Measurements from ENCODE around the gene BOK.
"Not testable (repeated sequence)": the region's sequence is repeated elsewhere in the genome, so short reads cannot be mapped to it uniquely, and the experiment has no call there.

The BOK gene

GRCh38 chr2:241572915-241573651 lies 14.5 kb downstream of the BOK start:
- DNase-seq: not testable (repeated sequence)

- no peak for DNase-seq
Observed at GRCh38 chr2:241573741-241574140, 15.2 kb downstream of the BOK start.

- DNase-seq: no peak
Observed at GRCh38 chr2:241574911-241575623, 16.5 kb downstream of the BOK start.

- no peak for DNase-seq
Observed at GRCh38 chr2:241575624-241576292, 17.2 kb downstream of the BOK start.

GRCh38 chr2:241576293-241576654 lies 17.7 kb downstream of the BOK start:
- DNase-seq: no peak

- DNase-seq: peak; percentile 66
Observed at GRCh38 chr2:241577413-241578122, 19.0 kb downstream of the BOK start.

- DNase-seq: no peak
Observed at GRCh38 chr2:241579281-241579680, 20.7 kb downstream of the BOK start.

GRCh38 chr2:241582328-241582727 lies 23.8 kb downstream of the BOK start:
- no peak for DNase-seq

- no peak for DNase-seq
Observed at GRCh38 chr2:241582806-241583205, 24.3 kb downstream of the BOK start.

GRCh38 chr2:241584436-241584835 lies 25.9 kb downstream of the BOK start:
- peak; percentile 65 for DNase-seq

- no peak for DNase-seq
Observed at GRCh38 chr2:241586564-241587264, 28.2 kb downstream of the BOK start.

GRCh38 chr2:241589863-241590262 lies 31.3 kb downstream of the BOK start:
- DNase-seq: not testable (repeated sequence)

- DNase-seq: not testable (repeated sequence)
Observed at GRCh38 chr2:241590496-241591455, 32.2 kb downstream of the BOK start.

- no peak for DNase-seq
Observed at GRCh38 chr2:241592126-241592845, 33.7 kb downstream of the BOK start.

GRCh38 chr2:241593271-241593670 lies 34.7 kb downstream of the BOK start:
- no peak for DNase-seq

- DNase-seq: no peak
Observed at GRCh38 chr2:241595600-241596140, 37.1 kb downstream of the BOK start.

- no peak for DNase-seq
Observed at GRCh38 chr2:241597561-241597960, 39.0 kb downstream of the BOK start.

- DNase-seq: no peak
Observed at GRCh38 chr2:241598061-241598460, 39.5 kb downstream of the BOK start.

GRCh38 chr2:241598487-241598886 lies 39.9 kb downstream of the BOK start:
- no peak for DNase-seq

GRCh38 chr2:241599615-241600014 lies 41.1 kb downstream of the BOK start:
- DNase-seq: no peak
